Sigmoid colon (tissue), 4 donors: Measurements from ENCODE around the gene SYNJ1.

Source experiments
- CTCF ChIP-seq, 4 experiments: fragments of 450-650 bp in 3 of 4; fragments of 200-600 bp in 1 of 4; IDR thresholded peaks; one replicate each; pipeline ENCODE4 v1.5.1; 2016 to 2019; ENCODE audit warnings: antibody characterized with exemption in 4 of 4, mild to moderate bottlenecking in 3 of 4, moderate library complexity in 2 of 4
- POLR2A ChIP-seq, 2 donors: fragments of 450-650 bp; IDR thresholded peaks; one replicate each; pipeline ENCODE4 v1.6.1; 2016; ENCODE audit warnings: antibody characterized with exemption in 2 of 2, mild to moderate bottlenecking in 2 of 2, moderate library complexity in 2 of 2
- POLR2AphosphoS5 ChIP-seq, 4 donors: sonication (generic); formaldehyde crosslinking; IDR thresholded peaks; one replicate each; pipeline ENCODE4 v1.6.1; 2017; ENCODE audit warnings: antibody characterized with exemption in 4 of 4

- no peak for TF ChIP-seq CTCF (IDR thresholded peaks at IDR 0.05)
- TF ChIP-seq POLR2A (IDR thresholded peaks at IDR 0.05), result no peak
- TF ChIP-seq POLR2AphosphoS5 (IDR thresholded peaks at IDR 0.05), result no peak
Observed at GRCh38 chr21:32690085-32690484, 37.7 kb downstream of the SYNJ1 start.
